ENCODE results near the gene MFAP5. TPM values are rescaled to one million over a fixed set of nuclear protein-coding genes. Genes with fewer than 3 reads are reported as not detected.

The MFAP5 gene
- total RNA-seq, 1 experiment from 2014 or later: not detected

DNA sequence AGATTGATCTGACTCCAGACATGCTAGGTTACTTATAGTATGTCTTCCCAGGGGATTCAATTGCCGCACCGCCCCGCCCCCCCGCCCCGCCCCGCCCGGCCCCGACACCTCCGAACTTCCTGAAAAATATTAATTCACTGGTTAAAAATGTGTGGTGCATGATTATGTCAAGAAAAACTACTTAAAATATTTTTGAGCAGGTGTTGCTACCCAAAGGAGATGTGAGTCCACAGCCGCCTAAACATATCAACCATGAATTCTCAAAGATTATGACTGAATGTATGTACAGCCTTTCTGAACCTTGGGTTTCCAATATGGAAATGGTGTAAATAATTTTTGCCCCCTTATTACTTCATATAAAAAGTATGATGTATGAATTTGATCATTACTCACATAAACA lies 32.5 kb upstream of the MFAP5 start:
- ChIA-PET CTCF (no interaction called here), POLR2A (no interaction called here), RAD21 (ENCODE audit: low non-redundant PET in 1 of 2, low total read pairs in 2 of 2, uncharacterized antibody in 2 of 2, unreplicated experiment in 2 of 2) (no interaction called here)
- H3K79me2 ChIP-seq (ENCODE audit: insufficient read depth, low read length): no peaks in the 10 kb centered on the region
- H3K27me3 ChIP-seq (ENCODE audit: insufficient read depth, low read length): no peaks in the 10 kb centered on the region
- no peaks in the 10 kb centered on the region for H3K9me3 ChIP-seq (ENCODE audit: control insufficient read depth in 1 of 2, insufficient read depth in 1 of 2, low read depth in 1 of 2, low read length in 2 of 2)
- H3K9me2 ChIP-seq (ENCODE audit: insufficient read depth): no peaks in the 10 kb centered on the region
- H3K9ac ChIP-seq (ENCODE audit: low read length): no peak overlapping the region
- BruUV-seq (replicated peaks): no TSS peak
- ATAC-seq (no peak), DNase-seq (ENCODE audit: low read depth, low spot score) (no peak)
- TF ChIP-seq RAD21 (IDR thresholded peaks at IDR 0.05; ENCODE audit: low read depth) (no peak), ELF1 (IDR thresholded peaks at IDR 0.05; ENCODE audit: borderline replicate concordance, low read depth) (no peak), SP1 (IDR thresholded peaks at IDR 0.05; ENCODE audit: low read depth) (no peak), POLR2AphosphoS5 (IDR thresholded peaks at IDR 0.05; ENCODE audit: low read depth, low read length) (no peak), CEBPB (IDR thresholded peaks at IDR 0.05; ENCODE audit: low read depth) (no peak), TCF7L2 (IDR thresholded peaks at IDR 0.05; ENCODE audit: borderline replicate concordance, extremely low read depth, insufficient read depth, insufficient read length) (no peak), JUND (IDR thresholded peaks at IDR 0.05) (no peak), ZFX (IDR thresholded peaks at IDR 0.05) (no peak), ATF3 (IDR thresholded peaks at IDR 0.05) (no peak), ZNF274 (IDR thresholded peaks at IDR 0.05; ENCODE audit: low read depth, low read length) (no peak), CBX3 (IDR thresholded peaks at IDR 0.05; ENCODE audit: low read depth) (no peak), FOSL1 (IDR thresholded peaks at IDR 0.05; ENCODE audit: low read depth) (no peak), SRF (IDR thresholded peaks at IDR 0.05; ENCODE audit: low read depth) (no peak), POLR2A (IDR thresholded peaks at IDR 0.05; ENCODE audit: borderline replicate concordance, extremely low read depth, insufficient read depth, insufficient read length) (no peak)
- TF ChIP-seq, protein P1, sequence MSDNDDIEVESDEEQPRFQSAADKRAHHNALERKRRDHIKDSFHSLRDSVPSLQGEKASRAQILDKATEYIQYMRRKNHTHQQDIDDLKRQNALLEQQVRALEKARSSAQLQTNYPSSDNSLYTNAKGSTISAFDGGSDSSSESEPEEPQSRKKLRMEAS (IDR thresholded peaks at IDR 0.05): no peak
- no peaks in the 10 kb centered on the region for H3K4me1 ChIP-seq (ENCODE audit: control insufficient read depth in 1 of 2, insufficient read depth in 2 of 2, low read length in 2 of 2)
- H4K20me1 ChIP-seq (ENCODE audit: insufficient read depth): no peaks in the 10 kb centered on the region
- no peak overlapping the region for H3K4me2 ChIP-seq (ENCODE audit: low read length)
- no peak overlapping the region for H3K4me3 ChIP-seq (replicated peaks in 1 of 2; ENCODE audit: low read depth in 1 of 2, low read length in 2 of 2)
- intact Hi-C loops (cut with micrococcal nuclease): no loop called here
- no peak overlapping the region for H2AFZ ChIP-seq (ENCODE audit: low read depth, low read length, poor library complexity, severe bottlenecking)
- no peaks in the 10 kb centered on the region for H3K36me3 ChIP-seq (ENCODE audit: control insufficient read depth in 1 of 2, insufficient read depth in 2 of 2, low read length in 2 of 2)
- no peak overlapping the region for H3K27ac ChIP-seq (ENCODE audit: low read depth, low read length)
